MM.1S (cell line): ENCODE results near the gene IL15RA.

Source experiments
- CTCF ChIP-seq: fragments of 300-600 bp; sonication (generic); IDR thresholded peaks from 2 replicates; pipeline ENCODE4 v1.5.1; 2016; ENCODE audit warnings: antibody characterized with exemption, low read length, mixed read lengths
- EZH2 ChIP-seq: fragments of 300-600 bp; sonication (generic); optimal IDR thresholded peaks from 2 replicates; pipeline ENCODE3; 2017; ENCODE audit warnings: low read depth, mild to moderate bottlenecking, antibody characterized with exemption, low read length, mixed read lengths
- EZH2phosphoT487 ChIP-seq: fragments of 300-600 bp; sonication (generic); IDR thresholded peaks from 2 replicates; pipeline ENCODE4 v1.6.1; 2018; ENCODE audit warnings: antibody characterized with exemption, low read length

GRCh38 chr10:6002809-6003510 is 25.6 kb upstream of the IL15RA start:
- TF ChIP-seq CTCF (no peak), EZH2 (no peak), EZH2phosphoT487 (no peak)
